ENCODE data around the gene ATP2A1.

ATP2A1 gene

DNA sequence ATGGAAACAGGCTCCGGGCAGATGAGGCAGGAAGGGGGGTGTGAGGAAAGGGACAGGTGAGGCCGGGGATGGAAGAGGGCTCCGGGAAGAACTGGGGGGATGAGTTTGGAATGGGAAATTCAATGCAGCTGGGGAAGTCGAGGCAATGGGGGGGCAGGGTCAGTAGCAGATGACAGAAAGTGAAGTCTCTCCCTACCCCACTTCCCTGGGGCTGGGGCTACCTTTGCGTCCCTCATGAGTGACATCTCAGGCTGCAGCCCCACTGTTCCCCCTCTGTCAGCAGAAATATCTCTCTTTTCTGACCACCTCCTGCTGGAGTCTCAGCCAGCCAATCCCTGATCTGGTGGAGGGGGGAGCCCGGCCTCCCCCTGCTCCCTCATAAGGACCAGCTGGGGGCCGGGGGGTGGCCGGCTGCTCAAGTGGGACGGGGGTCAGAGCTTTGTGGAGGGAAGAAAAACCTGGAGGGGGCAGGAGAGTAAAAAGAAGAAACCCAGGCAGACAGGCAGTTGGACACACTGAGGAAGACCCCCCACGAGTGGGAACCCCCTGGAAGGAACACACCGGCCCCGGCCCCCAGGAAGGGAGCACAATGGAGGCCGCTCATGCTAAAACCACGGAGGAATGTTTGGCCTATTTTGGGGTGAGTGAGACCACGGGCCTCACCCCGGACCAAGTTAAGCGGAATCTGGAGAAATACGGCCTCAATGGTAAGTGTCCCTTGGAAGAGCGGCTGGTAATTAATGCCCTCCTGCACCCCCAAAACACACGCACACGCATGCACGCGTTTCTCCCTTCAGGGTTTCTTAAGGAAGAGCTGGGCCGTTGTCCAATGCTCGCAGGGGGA, at the start of gene ATP2A1:
Gene ATP2A1, plus strand, starts transcription at position 406 of the 844 bp plus-strand sequence. Its CDS starts 184 bp downstream, at position 590.
- no peak for TF ChIP-seq CTCF (IDR thresholded peaks at IDR 0.05)
- H3K9me3 ChIP-seq = no peaks in the 10 kb centered on the region
- H3K27me3 ChIP-seq = peaks cover 0 to 14% of the 10 kb centered on the region in 2 donors
- H3K27ac ChIP-seq = no peak within 1 kb of the TSS
- intact Hi-C loops (cut with DNase I; ENCODE audit: low total_unique reads) = no loop called here
- H3K4me3 ChIP-seq = peak within 1 kb of the TSS; percentile 52 to 55
- H3K36me3 ChIP-seq = peaks cover 0 to 15% (median 10%) of the 10 kb centered on the region in 3 donors
- no peak for DNase-seq
- H3K4me1 ChIP-seq = peaks cover 0 to 18% (median 12%) of the 10 kb centered on the region in 4 donors

DNA sequence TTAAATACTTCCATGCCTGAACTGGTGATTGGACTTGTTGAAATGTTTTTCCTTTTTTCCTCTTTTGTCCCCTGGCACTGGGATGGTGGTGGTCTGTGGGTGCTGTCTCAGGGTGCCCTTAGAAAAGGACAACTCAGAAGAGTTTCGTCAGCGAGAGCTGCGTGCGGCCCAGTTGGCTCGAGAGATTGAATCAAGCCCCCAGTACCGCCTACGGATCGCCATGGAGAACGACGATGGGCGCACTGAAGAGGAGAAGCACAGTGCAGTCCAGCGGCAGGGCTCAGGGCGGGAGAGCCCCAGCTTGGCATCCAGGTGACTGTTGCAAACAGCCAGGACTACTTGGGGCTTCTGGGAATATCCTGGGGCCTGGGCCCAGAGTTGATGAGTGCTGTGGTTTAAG, 48.5 kb upstream of the ATP2A1 start:
- Histone ChIP-seq H3K4me3 (no peak overlapping the region), H3K9me3 (no peaks in the 10 kb centered on the region), H3K27ac (no peak overlapping the region), H3K36me3 (peaks cover 90 to 93% (median 93%) of the 10 kb centered on the region in 3 donors), H3K27me3 (no peaks in the 10 kb centered on the region), H3K4me1 (peaks cover 0 to 16% (median 14%) of the 10 kb centered on the region in 4 donors)
- intact Hi-C loops (cut with DNase I; ENCODE audit: low total_unique reads) = loop anchor here (10.0 kb wide), 1 partner anchor 275 kb away; the partner anchor contains the start of gene SGF29
- DNase-seq = no peak
- no peak for TF ChIP-seq CTCF (IDR thresholded peaks at IDR 0.05)

GRCh38 chr16:28830531-28830930, 47.8 kb upstream of the ATP2A1 start:
- intact Hi-C loops (cut with DNase I; ENCODE audit: low total_unique reads) = no loop called here
- H3K4me3 ChIP-seq = no peak overlapping the region

GRCh38 chr16:28834349-28834748, 43.9 kb upstream of the ATP2A1 start:
- Histone ChIP-seq H3K4me3 (no peak overlapping the region), H3K27me3 (no peaks in the 10 kb centered on the region), H3K4me1 (no peaks in the 10 kb centered on the region), H3K36me3 (peaks cover 83 to 96% (median 87%) of the 10 kb centered on the region in 3 donors), H3K9me3 (no peaks in the 10 kb centered on the region), H3K27ac (no peak overlapping the region)
- no peak for TF ChIP-seq CTCF (IDR thresholded peaks at IDR 0.05)
- no peak for DNase-seq
- intact Hi-C loops (cut with DNase I; ENCODE audit: low total_unique reads) = no loop called here

More at GRCh38 chr16:28830531-28830930, 47.8 kb upstream of the ATP2A1 start:
- Histone ChIP-seq H3K9me3 (no peaks in the 10 kb centered on the region), H3K27ac (no peak overlapping the region), H3K36me3 (peaks cover 98% of the 10 kb centered on the region in 3 donors), H3K27me3 (no peaks in the 10 kb centered on the region), H3K4me1 (peaks cover 0 to 8% (median 6%) of the 10 kb centered on the region in 4 donors)
- DNase-seq = no peak
- no peak for TF ChIP-seq CTCF (IDR thresholded peaks at IDR 0.05)

DNA sequence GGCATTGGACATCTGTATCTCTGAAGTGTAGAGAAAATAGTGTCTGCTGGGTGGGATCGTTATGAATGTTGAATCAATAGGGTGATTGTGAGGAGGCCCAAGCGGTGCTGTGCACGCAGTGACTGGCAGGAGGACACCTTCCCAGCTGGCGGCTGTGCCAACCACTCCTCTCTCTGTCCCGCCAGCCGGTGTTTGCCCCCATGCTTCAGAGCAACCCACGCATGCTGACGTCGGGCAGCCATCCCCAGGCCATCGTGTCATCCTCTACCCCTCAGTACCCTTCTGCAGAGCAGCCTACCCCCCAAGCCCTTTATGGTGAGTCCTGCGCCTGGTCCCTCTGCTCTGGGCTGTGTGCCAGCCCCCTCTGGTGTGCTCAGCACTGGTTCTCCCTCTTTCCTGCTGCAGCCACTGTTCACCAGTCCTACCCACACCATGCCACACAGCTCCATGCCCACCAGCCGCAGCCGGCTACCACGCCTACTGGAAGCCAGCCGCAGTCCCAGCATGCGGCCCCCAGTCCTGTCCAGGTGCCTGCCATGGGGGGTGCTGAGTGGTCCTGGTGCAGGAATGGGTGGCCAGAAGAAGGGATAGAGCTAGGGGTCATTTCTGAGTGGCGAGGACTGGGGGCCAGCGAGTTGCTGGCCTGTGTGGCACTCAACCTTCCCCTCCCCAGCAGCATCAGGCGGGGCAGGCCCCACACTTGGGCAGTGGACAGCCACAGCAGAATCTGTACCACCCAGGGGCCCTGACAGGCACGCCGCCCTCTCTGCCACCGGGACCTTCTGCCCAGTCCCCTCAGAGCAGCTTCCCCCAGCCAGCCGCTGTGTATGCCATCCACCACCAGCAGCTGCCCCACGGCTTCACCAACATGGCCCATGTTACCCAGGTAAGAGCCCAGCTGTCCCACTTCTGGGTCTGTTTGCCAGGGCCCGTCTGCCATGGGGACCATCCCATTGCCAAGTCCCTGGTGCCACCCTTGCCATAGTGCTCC, 43.1 kb upstream of the ATP2A1 start:
- no peak for TF ChIP-seq CTCF (IDR thresholded peaks at IDR 0.05)
- peaks cover 75 to 88% (median 78%) of the 10 kb centered on the region in 3 donors for H3K36me3 ChIP-seq
- intact Hi-C loops (cut with DNase I; ENCODE audit: low total_unique reads) = no loop called here
- no peak overlapping the region for H3K4me3 ChIP-seq
- DNase-seq = no peak
- no peaks in the 10 kb centered on the region for H3K4me1 ChIP-seq
- H3K27ac ChIP-seq = no peak overlapping the region
- no peaks in the 10 kb centered on the region for H3K9me3 ChIP-seq
- no peaks in the 10 kb centered on the region for H3K27me3 ChIP-seq

Measured in tibial artery (tissue), 4 donors.